Astrocyte of the spinal cord (primary cell): Measurements from ENCODE around the gene OXCT1.

Experiments used
- DNase-seq: peaks from one replicate; pipeline ENCODE4 v3.0.0; 2011; ENCODE audit warnings: low read depth, low spot score
- H3K4me3 ChIP-seq: 2 replicates; pipeline ENCODE4 v1.5.1; 2011; ENCODE audit warnings: low read depth, mild to moderate bottlenecking, low read length, moderate library complexity
- CTCF ChIP-seq: IDR thresholded peaks from 2 replicates; pipeline ENCODE4 v1.5.1; 2012; ENCODE audit warnings: low read depth, mild to moderate bottlenecking, low read length, inconsistent platforms
- in situ Hi-C: cut with HindIII; loops from 2 replicates; pipeline ENCODE4 v1.10.0; 2017; ENCODE audit warnings: low sequenced_read_pairs

OXCT1 gene

GRCh38 chr5:41903382-41903891 lies 33.2 kb upstream of the OXCT1 start:
- no peak for TF ChIP-seq CTCF
- peak overlapping the region; percentile 98 for H3K4me3 ChIP-seq
- in situ Hi-C loops, result no loop called here
- DNase-seq, result no peak

GRCh38 chr5:41896230-41896629 lies 26.0 kb upstream of the OXCT1 start:
- DNase-seq, result no peak
- in situ Hi-C loops, result no loop called here
- no peak overlapping the region for H3K4me3 ChIP-seq
- TF ChIP-seq CTCF, result no peak

- H3K4me3 ChIP-seq, result no peak overlapping the region
- TF ChIP-seq CTCF, result no peak
- in situ Hi-C loops, result no loop called here
- no peak for DNase-seq
Observed at GRCh38 chr5:41893074-41893851, 23.0 kb upstream of the OXCT1 start.

- no peak for TF ChIP-seq CTCF
- no peak overlapping the region for H3K4me3 ChIP-seq
- in situ Hi-C loops, result no loop called here
- DNase-seq, result no peak
Observed at GRCh38 chr5:41892031-41892430, 21.8 kb upstream of the OXCT1 start.

GRCh38 chr5:41891066-41891707 lies 21.0 kb upstream of the OXCT1 start:
- in situ Hi-C loops, result no loop called here
- H3K4me3 ChIP-seq, result no peak overlapping the region
- DNase-seq, result no peak
- TF ChIP-seq CTCF, result no peak

GRCh38 chr5:41885286-41885685 lies 15.1 kb upstream of the OXCT1 start:
- H3K4me3 ChIP-seq, result no peak overlapping the region
- no peak for TF ChIP-seq CTCF
- in situ Hi-C loops, result no loop called here
- no peak for DNase-seq
